ENCODE measurements around the gene DAAM2. TPM values are rescaled to one million over a fixed set of nuclear protein-coding genes. Genes with fewer than 3 reads are reported as not detected.

The DAAM2 gene
- polyA plus RNA-seq, 3 donors, result not detected

GRCh38 chr6:39923394-39923793, 131.2 kb downstream of the DAAM2 start:
- Histone ChIP-seq H3K4me1 (ENCODE audit: control insufficient read depth in 1 of 2, insufficient read depth in 2 of 2, low read length in 2 of 2) (no peaks in the 10 kb centered on the region), H3K4me2 (replicated peaks; ENCODE audit: extremely low read depth, low read length, poor library complexity, severe bottlenecking) (no peak overlapping the region), H3K27me3 (ENCODE audit: control insufficient read depth in 2 of 2, insufficient read depth in 2 of 2, low read length in 2 of 2) (no peaks in the 10 kb centered on the region), H4K20me1 (ENCODE audit: insufficient read depth, low read length) (no peaks in the 10 kb centered on the region), H3K9me3 (replicated peaks in 1 of 2; ENCODE audit: control insufficient read depth in 1 of 2, insufficient read depth in 1 of 2, low read length in 2 of 2) (no peaks in the 10 kb centered on the region), H3K79me2 (ENCODE audit: insufficient read depth, low read length) (no peaks in the 10 kb centered on the region), H2AFZ (ENCODE audit: insufficient read depth, low read depth, low read length, poor library complexity, severe bottlenecking) (no peak overlapping the region), H3K27ac (ENCODE audit: low read depth in 1 of 2, low read length in 2 of 2) (no peak overlapping the region), H3K9ac (ENCODE audit: insufficient read depth, low read length, poor library complexity, severe bottlenecking) (no peak overlapping the region), H3K4me3 (replicated peaks in 1 of 3; ENCODE audit: low read depth in 2 of 3, low read length in 3 of 3) (no peak overlapping the region), H3K36me3 (replicated peaks in 1 of 2; ENCODE audit: control insufficient read depth in 1 of 2, insufficient read depth in 2 of 2, low read length in 2 of 2) (no peaks in the 10 kb centered on the region)
- intact Hi-C loops (cut with micrococcal nuclease), result no loop called here
- Mint-ChIP-seq H3K9me3 (peaks cover 0 to 3% (median 2%) of the 10 kb centered on the region in 7 donors), H3K36me3 (no peaks in the 10 kb centered on the region), H3K4me1 (no peaks in the 10 kb centered on the region), H3K27ac (no peak overlapping the region), H3K27me3 (ENCODE audit: low read depth in 3 of 3) (peaks cover 0 to 2% (median 1%) of the 10 kb centered on the region in 3 donors), H3K4me3 (no peak overlapping the region)
- WGBS (ENCODE audit: insufficient coverage), result 43% methylated on average over 3 of the region's 5 CpGs
- TF ChIP-seq CTCF (IDR thresholded peaks at IDR 0.05), result no peak
- no peak for DNase-seq

- Histone ChIP-seq H3K9me3 (replicated peaks in 1 of 2; ENCODE audit: control insufficient read depth in 1 of 2, insufficient read depth in 1 of 2, low read length in 2 of 2) (no peaks in the 10 kb centered on the region), H3K4me1 (ENCODE audit: control insufficient read depth in 1 of 2, insufficient read depth in 2 of 2, low read length in 2 of 2) (no peaks in the 10 kb centered on the region), H2AFZ (ENCODE audit: insufficient read depth, low read depth, low read length, poor library complexity, severe bottlenecking) (no peak overlapping the region), H3K27me3 (ENCODE audit: control insufficient read depth in 2 of 2, insufficient read depth in 2 of 2, low read length in 2 of 2) (no peaks in the 10 kb centered on the region), H3K27ac (ENCODE audit: low read depth in 1 of 2, low read length in 2 of 2) (no peak overlapping the region), H3K4me2 (replicated peaks; ENCODE audit: extremely low read depth, low read length, poor library complexity, severe bottlenecking) (no peak overlapping the region), H3K79me2 (ENCODE audit: insufficient read depth, low read length) (no peaks in the 10 kb centered on the region), H4K20me1 (ENCODE audit: insufficient read depth, low read length) (no peaks in the 10 kb centered on the region), H3K9ac (ENCODE audit: insufficient read depth, low read length, poor library complexity, severe bottlenecking) (no peak overlapping the region), H3K4me3 (replicated peaks in 1 of 3; ENCODE audit: low read depth in 2 of 3, low read length in 3 of 3) (no peak overlapping the region), H3K36me3 (replicated peaks in 1 of 2; ENCODE audit: control insufficient read depth in 1 of 2, insufficient read depth in 2 of 2, low read length in 2 of 2) (no peaks in the 10 kb centered on the region)
- no peak overlapping the region for H3K4me3 Mint-ChIP-seq
- 73% methylated on average over 3 of the region's 6 CpGs for WGBS (ENCODE audit: insufficient coverage)
- intact Hi-C loops (cut with micrococcal nuclease), result no loop called here
- H3K4me1 Mint-ChIP-seq, result no peaks in the 10 kb centered on the region
- no peaks in the 10 kb centered on the region for H3K36me3 Mint-ChIP-seq
- H3K27ac Mint-ChIP-seq, result no peak overlapping the region
- peaks cover 0 to 2% (median 1%) of the 10 kb centered on the region in 3 donors for H3K27me3 Mint-ChIP-seq (ENCODE audit: low read depth in 3 of 3)
- no peak for TF ChIP-seq CTCF (IDR thresholded peaks at IDR 0.05)
- H3K9me3 Mint-ChIP-seq, result peaks cover 0 to 3% (median 2%) of the 10 kb centered on the region in 7 donors
- no peak for DNase-seq
These were observed 131.7 kb downstream of the DAAM2 start for GRCh38 chr6:39923861-39924260.

Measured in CD14-positive monocyte (primary cell).